HG03565 (cell line): Measurements from ENCODE around the gene OR2T5.
"Not testable (repeated sequence)": the region's sequence is repeated elsewhere in the genome, so short reads cannot be mapped to it uniquely, and the experiment has no call there.

Experiments used
- ATAC-seq: cut with Tn5 transposase; IDR thresholded peaks from one replicate; pipeline ENCODE4 v1.9.1; 2021; ENCODE audit warnings: mild to moderate bottlenecking, moderate library complexity; ENCODE audit not compliant: unreplicated experiment

The OR2T5 gene

DNA sequence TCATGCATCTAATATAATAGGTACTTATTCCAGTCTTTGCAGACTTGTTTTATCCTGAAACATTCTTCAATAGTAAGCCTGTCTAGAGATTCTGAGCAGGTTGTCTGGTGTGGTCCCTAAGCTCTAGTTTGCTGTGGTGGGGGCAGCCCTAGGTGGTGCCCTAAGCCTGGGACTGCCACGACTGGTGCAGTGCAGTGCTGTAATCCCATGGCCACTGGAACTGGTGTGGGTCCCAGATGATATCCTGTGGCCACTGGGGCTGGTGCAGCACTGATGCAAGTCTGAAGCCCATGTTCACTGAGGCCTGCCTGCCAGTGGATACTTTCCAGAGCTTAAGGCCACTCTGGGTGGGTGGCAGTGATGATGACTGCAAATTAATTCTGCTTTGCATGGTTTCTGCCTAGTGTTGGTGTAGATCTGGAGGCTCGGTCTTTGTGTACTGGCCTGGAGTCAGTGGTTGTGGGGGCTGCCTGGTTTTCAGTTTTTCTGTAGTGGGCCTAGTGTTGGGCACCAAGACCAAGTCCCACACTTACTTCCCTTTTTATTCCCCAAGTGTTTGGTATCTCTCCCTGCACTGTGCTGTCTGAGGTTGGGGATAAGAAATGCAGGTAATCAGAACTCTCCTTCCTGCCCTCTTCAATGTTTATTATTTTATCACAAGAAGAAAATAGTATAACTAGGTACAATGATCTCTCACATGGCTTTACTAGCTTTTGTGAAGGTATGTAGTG, 12.1 kb downstream of the OR2T5 start:
- not testable (repeated sequence) for ATAC-seq

DNA sequence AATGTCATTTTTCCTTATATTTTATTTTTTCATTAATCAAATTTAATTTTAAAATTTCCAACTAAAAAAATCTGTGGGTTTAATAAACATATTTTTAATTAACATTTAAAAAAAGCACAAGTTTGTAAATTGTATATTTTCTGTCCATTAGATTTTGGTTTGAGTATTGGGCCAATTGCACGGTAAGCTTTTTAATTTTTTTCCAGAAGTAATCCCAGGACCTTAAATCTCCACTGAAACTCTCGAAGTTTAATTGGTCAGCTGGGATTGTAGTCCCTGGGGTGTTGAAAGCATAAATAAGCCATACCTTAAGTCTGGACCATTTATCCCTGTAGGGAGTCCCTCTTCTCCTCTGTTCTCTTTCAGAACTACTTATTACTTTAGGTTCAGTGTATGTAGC, 19.4 kb downstream of the OR2T5 start, which contains the start of gene OR2G6:
TSS of gene OR2G6 (plus strand) at position 301 of the 400 bp plus-strand sequence. CDS start 13,574 bp downstream, outside the sequence.
- ATAC-seq = not testable (repeated sequence)

DNA sequence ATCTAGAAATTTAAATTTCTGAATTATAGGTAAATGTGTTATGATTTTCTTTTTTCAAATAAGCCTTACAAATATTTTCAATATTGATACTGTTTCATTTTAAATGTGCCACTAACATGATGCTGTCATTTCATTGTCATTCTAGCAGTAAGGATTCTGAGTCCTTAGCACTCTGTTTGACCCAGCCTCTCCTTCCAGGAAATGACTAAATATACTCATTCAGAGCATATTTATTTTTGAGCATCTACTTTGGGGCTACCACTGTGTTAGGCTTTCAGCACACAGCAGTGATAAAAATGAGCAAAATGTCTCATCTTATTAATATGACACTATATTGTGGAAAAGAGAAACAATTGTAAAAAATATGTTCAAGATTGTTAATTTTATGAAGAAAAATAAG, 21.8 kb downstream of the OR2T5 start:
- not testable (repeated sequence) for ATAC-seq

DNA sequence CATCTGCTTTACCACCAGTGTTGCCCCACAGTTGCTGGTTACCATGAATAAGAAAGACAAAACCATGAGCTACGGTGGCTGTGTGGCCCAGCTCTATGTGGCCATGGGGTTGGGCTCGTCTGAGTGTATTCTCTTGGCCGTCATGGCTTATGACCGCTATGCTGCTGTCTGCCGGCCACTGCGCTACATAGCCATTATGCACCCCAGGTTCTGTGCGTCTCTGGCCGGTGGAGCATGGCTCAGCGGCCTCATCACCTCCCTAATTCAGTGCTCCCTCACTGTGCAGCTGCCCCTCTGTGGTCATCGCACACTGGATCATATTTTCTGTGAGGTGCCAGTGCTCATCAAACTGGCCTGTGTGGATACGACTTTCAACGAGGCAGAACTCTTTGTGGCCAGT, 33.5 kb downstream of the OR2T5 start:
- no peak for ATAC-seq

DNA sequence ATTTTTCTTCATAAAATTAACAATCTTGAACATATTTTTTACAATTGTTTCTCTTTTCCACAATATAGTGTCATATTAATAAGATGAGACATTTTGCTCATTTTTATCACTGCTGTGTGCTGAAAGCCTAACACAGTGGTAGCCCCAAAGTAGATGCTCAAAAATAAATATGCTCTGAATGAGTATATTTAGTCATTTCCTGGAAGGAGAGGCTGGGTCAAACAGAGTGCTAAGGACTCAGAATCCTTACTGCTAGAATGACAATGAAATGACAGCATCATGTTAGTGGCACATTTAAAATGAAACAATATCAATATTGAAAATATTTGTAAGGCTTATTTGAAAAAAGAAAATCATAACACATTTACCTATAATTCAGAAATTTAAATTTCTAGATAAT, 49.1 kb downstream of the OR2T5 start:
- ATAC-seq = peak; percentile 54
